Fibroblast of the aortic adventitia (primary cell): ENCODE data around the gene MORC3. TPM values are rescaled to one million over a fixed set of nuclear protein-coding genes. Genes with fewer than 3 reads are reported as not detected.
"Not testable (repeated sequence)": the region's sequence is repeated elsewhere in the genome, so short reads cannot be mapped to it uniquely, and the experiment has no call there.

ENCODE experiments used
- DNase-seq: peaks from one replicate; pipeline ENCODE4 v3.0.0-alpha.2; 2010; ENCODE audit warnings: low read depth
- H3K4me3 ChIP-seq: 2 replicates; pipeline ENCODE4 v1.5.1; 2011; ENCODE audit warnings: low read depth, mild to moderate bottlenecking, control low read depth, low read length, moderate library complexity
- total RNA-seq: library from RNA; depleted of rRNA; stranded (reverse); fragments of >200 nt; gene quantifications from 2 replicates; pipeline ENCODE4 v1.2.3, GENCODE V29; 2012; ENCODE audit warnings: low replicate concordance
- TF ChIP-seq, protein P1 (sequence below): IDR thresholded peaks from 2 replicates; pipeline ENCODE4 v1.5.1; 2011; ENCODE audit warnings: mild to moderate bottlenecking, low read length, control low read depth, inconsistent platforms; ENCODE audit not compliant: insufficient read depth

MORC3 gene
- total RNA-seq, 1 donor, result 38.1 TPM

DNA sequence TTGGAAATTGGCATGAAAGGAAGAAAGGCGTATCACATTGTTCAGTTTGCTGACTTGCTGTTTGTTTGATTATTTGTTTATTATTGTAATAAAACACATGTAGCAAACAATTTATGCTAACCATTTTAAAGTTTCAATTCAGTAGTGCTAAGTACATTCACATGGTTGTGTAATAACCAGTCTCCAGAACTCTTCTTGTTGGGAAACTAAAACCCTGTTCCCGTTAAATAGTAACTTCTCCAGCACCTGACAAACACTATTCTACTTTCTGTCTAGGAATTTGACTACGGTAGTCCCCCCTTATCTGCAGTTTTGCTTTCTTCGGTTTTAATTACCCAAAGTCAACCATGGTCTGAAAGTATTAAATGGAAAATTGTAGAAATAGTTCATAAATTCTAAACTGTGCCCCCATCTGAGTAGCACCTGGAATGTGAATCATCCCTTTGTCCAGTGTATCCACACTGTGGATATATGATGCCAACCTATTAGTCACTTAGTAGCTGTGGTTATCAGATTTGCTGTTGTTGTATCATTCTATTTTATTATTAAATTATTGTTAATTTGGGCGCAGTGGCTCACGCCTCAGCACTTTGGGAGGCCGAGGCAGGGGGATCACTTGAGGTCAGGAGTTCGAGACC lies 5.5 kb downstream of the MORC3 start:
- TF ChIP-seq, protein P1, sequence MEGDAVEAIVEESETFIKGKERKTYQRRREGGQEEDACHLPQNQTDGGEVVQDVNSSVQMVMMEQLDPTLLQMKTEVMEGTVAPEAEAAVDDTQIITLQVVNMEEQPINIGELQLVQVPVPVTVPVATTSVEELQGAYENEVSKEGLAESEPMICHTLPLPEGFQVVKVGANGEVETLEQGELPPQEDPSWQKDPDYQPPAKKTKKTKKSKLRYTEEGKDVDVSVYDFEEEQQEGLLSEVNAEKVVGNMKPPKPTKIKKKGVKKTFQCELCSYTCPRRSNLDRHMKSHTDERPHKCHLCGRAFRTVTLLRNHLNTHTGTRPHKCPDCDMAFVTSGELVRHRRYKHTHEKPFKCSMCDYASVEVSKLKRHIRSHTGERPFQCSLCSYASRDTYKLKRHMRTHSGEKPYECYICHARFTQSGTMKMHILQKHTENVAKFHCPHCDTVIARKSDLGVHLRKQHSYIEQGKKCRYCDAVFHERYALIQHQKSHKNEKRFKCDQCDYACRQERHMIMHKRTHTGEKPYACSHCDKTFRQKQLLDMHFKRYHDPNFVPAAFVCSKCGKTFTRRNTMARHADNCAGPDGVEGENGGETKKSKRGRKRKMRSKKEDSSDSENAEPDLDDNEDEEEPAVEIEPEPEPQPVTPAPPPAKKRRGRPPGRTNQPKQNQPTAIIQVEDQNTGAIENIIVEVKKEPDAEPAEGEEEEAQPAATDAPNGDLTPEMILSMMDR, result no peak
- DNase-seq, result peak; percentile 18
- no peak overlapping the region for H3K4me3 ChIP-seq

- DNase-seq, result peak; percentile 71
- TF ChIP-seq, protein P1, result peak; percentile 73
- H3K4me3 ChIP-seq, result no peak overlapping the region
Observed at GRCh38 chr21:36330904-36331303, 10.9 kb downstream of the MORC3 start.

DNA sequence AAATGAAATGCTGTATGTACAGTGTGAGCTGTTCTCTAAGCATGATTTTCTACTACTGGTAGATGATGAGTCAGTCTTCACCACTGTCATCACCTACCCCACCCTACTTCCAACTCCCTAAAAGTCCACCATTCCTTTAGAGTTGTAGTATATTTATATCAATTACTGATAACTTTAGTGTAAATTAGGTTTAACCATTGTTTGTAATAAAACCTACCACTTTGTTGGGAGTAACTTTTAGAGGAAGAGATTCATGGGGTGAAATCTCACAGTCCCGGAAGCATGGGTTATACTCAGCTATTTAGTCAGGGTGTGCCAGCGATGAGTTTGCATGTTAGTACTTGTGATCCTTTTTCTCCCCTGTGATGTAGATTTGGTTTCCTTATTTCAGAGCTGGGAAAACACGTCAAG lies 17.1 kb downstream of the MORC3 start:
- peak; percentile 75 for DNase-seq
- TF ChIP-seq, protein P1, result no peak
- H3K4me3 ChIP-seq, result no peak overlapping the region

GRCh38 chr21:36338975-36339374 lies 19.0 kb downstream of the MORC3 start:
- DNase-seq, result no peak
- H3K4me3 ChIP-seq, result no peak overlapping the region
- TF ChIP-seq, protein P1, result no peak

GRCh38 chr21:36342581-36342980 lies 22.6 kb downstream of the MORC3 start:
- DNase-seq, H3K4me3 ChIP-seq: not testable (repeated sequence)

GRCh38 chr21:36344931-36345330 lies 24.9 kb downstream of the MORC3 start:
- no peak for DNase-seq
- TF ChIP-seq, protein P1, result no peak

DNA sequence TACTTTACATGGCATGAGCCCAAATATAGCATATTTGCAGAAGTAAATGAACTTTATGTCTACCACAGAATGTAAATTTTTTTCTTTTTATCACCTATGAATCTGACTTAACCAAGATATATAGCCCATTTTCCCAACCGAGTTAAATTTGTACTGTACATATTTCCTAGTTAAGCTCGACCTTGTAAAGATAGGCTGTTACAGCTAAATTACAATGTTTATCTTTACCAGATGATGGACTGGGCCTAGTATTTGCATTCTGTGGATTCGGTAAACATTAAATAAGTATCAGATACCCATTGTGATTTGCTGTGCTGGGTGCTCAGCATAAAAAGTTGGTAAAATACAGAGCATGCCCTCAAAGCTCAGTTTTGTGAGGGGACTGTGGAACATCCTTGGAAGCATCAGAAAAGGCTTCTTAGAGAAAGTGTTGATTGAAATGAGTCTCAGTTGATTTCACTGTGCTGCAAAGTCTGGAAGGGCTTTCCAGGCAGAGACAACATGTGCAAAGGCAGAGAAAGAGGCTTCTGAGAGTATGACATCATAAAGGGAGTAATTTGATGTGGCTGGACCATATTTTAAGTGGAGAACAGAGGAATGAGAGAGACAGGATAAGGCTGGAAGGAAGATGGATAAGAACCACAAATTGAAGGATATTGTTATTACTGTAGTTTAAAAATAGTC lies 27.4 kb downstream of the MORC3 start:
- DNase-seq, result peak; percentile 39
- H3K4me3 ChIP-seq, result no peak overlapping the region
- TF ChIP-seq, protein P1, result no peak

More at GRCh38 chr21:36344931-36345330, 24.9 kb downstream of the MORC3 start:
- no peak overlapping the region for H3K4me3 ChIP-seq
